Measurements from ENCODE around the gene PSG7.
"Not testable (repeated sequence)": the region's sequence is repeated elsewhere in the genome, so short reads cannot be mapped to it uniquely, and the experiment has no call there.

- TF ChIP-seq POLR2AphosphoS5 (IDR thresholded peaks at IDR 0.05); EZH2 (IDR thresholded peaks at IDR 0.05; ENCODE audit: borderline replicate concordance, insufficient read depth, low read length, poor library complexity, severe bottlenecking); RAD21 (conservative IDR thresholded peaks at IDR 0.05); SMC3 (conservative IDR thresholded peaks at IDR 0.05; ENCODE audit: poor library complexity); EP300 (conservative IDR thresholded peaks at IDR 0.05; ENCODE audit: poor library complexity, severe bottlenecking); TAF1 (IDR thresholded peaks at IDR 0.05; ENCODE audit: low read depth); MXI1 (conservative IDR thresholded peaks at IDR 0.05; ENCODE audit: poor library complexity, severe bottlenecking): not testable (repeated sequence)
- TF ChIP-seq, protein P1, sequence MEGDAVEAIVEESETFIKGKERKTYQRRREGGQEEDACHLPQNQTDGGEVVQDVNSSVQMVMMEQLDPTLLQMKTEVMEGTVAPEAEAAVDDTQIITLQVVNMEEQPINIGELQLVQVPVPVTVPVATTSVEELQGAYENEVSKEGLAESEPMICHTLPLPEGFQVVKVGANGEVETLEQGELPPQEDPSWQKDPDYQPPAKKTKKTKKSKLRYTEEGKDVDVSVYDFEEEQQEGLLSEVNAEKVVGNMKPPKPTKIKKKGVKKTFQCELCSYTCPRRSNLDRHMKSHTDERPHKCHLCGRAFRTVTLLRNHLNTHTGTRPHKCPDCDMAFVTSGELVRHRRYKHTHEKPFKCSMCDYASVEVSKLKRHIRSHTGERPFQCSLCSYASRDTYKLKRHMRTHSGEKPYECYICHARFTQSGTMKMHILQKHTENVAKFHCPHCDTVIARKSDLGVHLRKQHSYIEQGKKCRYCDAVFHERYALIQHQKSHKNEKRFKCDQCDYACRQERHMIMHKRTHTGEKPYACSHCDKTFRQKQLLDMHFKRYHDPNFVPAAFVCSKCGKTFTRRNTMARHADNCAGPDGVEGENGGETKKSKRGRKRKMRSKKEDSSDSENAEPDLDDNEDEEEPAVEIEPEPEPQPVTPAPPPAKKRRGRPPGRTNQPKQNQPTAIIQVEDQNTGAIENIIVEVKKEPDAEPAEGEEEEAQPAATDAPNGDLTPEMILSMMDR (IDR thresholded peaks at IDR 0.05; ENCODE audit: poor library complexity, severe bottlenecking), result not testable (repeated sequence)
- TF ChIP-seq, protein P2, sequence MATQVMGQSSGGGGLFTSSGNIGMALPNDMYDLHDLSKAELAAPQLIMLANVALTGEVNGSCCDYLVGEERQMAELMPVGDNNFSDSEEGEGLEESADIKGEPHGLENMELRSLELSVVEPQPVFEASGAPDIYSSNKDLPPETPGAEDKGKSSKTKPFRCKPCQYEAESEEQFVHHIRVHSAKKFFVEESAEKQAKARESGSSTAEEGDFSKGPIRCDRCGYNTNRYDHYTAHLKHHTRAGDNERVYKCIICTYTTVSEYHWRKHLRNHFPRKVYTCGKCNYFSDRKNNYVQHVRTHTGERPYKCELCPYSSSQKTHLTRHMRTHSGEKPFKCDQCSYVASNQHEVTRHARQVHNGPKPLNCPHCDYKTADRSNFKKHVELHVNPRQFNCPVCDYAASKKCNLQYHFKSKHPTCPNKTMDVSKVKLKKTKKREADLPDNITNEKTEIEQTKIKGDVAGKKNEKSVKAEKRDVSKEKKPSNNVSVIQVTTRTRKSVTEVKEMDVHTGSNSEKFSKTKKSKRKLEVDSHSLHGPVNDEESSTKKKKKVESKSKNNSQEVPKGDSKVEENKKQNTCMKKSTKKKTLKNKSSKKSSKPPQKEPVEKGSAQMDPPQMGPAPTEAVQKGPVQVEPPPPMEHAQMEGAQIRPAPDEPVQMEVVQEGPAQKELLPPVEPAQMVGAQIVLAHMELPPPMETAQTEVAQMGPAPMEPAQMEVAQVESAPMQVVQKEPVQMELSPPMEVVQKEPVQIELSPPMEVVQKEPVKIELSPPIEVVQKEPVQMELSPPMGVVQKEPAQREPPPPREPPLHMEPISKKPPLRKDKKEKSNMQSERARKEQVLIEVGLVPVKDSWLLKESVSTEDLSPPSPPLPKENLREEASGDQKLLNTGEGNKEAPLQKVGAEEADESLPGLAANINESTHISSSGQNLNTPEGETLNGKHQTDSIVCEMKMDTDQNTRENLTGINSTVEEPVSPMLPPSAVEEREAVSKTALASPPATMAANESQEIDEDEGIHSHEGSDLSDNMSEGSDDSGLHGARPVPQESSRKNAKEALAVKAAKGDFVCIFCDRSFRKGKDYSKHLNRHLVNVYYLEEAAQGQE (IDR thresholded peaks at IDR 0.05; ENCODE audit: borderline replicate concordance), result not testable (repeated sequence)
Observed at GRCh38 chr19:42890446-42890845, 46.6 kb downstream of the PSG7 start.

Measured in neural cell (in vitro differentiated cells).